ENCODE results near the gene GALNT15.

GALNT15 gene

DNA sequence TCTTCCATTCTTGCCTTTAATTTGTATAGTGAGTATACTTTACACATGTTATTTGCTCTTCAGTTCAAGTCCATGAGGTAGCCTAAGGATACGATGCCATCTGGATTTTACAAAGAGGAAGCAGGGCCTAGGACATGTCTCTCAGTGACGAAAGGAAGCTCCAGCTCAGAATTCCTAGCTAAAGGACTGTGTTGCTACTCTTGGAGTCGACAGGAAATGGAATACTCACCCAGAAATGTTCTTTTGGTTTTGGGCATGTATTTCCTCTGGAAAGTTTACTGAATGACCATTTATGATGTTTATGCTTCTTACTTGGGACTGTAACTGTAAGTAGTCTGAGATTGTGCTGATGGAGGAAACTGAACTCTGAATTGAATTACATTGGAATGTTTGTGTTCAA lies 103.0 kb downstream of the GALNT15 start:
- DNase-seq (ENCODE audit: extremely low read depth in 1 of 2, low read depth in 1 of 2): no peak

DNA sequence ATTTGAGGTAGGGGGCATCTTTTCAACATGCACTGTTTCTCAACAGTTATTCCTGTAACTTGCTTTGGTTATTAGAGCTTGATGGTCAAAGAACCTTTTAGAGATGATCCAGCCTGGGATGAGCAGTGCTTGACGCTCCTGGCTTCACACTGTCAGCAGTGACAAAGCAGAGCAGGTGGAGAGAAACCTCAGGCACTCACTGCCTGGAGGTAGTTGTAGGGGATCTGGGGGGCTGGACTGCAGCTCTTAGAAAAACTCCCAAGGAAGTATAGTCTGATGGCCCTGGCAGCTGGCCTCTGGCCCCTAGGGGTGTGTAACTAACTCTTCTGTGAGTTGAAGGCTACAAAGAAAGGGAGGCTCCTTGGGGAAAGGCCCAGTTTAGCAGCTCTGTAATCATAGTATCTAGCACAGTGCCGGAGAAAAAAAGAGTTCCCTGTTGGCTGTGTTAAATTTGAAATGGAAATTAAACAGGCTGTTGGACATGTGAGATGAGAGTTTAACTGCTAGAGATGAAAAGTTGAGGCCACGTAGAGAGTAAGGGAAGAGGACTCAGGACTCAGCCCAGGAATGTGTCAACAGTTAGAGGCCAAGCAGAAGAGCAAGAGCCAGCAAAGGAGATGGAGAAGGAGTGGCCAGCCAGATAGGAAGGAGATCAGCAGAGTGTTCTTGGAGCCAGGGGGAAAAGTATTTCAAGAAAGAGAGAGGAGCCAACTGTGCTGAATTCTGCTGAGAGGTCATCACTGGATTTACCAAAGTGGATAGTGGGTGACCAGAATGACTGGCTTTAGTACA lies 104.7 kb downstream of the GALNT15 start:
- no peak for DNase-seq (ENCODE audit: extremely low read depth in 1 of 2, low read depth in 1 of 2)

DNA sequence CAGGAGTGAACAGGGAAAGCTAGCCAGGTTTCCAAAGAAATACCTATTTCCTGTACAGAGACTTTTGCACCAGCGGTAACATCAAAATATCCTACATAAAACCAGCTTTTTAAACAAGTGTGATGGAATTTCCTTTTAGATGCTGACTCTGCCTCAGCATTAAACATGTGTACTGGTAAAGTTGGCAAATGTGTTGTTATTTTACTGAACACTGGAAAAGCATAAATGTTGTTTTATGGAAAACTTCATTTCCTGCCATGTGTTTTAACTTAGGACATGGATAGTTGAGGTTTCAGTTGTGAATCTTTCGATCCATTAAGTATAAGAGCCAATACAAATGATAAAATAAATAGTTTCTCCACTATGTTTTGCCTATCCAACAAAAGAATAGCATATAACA lies 106.2 kb downstream of the GALNT15 start:
- no peak for DNase-seq (ENCODE audit: extremely low read depth in 1 of 2, low read depth in 1 of 2)

Measured in activated CD8-positive, alpha-beta memory T cell treated with anti-CD3 and anti-CD28 coated beads for 1 hour (primary cell).